IPS DF 4.7 (cell line): ENCODE results near the gene MIF.

Source experiments
- DNase-seq: peaks from one replicate; pipeline ENCODE4 v3.0.0-alpha.2; 2013; ENCODE audit warnings: low spot score; ENCODE audit errors: extremely low read depth

MIF gene

GRCh38 chr22:23875801-23876200, 18.4 kb upstream of the MIF start:
- no peak for DNase-seq

GRCh38 chr22:23877566-23877965, 16.6 kb upstream of the MIF start:
- no peak for DNase-seq

- DNase-seq = no peak
Observed at GRCh38 chr22:23878219-23878618, 16.0 kb upstream of the MIF start.

- no peak for DNase-seq
Observed at GRCh38 chr22:23882370-23882769, 11.8 kb upstream of the MIF start.

- no peak for DNase-seq
Observed at GRCh38 chr22:23883658-23884057, 10.5 kb upstream of the MIF start.

- DNase-seq = no peak
Observed at GRCh38 chr22:23884140-23884539, 10.0 kb upstream of the MIF start.

GRCh38 chr22:23888615-23889401, 5.4 kb upstream of the MIF start:
- DNase-seq = no peak

- no peak for DNase-seq
Observed at GRCh38 chr22:23889620-23890019, 4.6 kb upstream of the MIF start.

- DNase-seq = no peak
Observed at GRCh38 chr22:23891726-23892125, 2.5 kb upstream of the MIF start.

GRCh38 chr22:23892130-23892529, 2.1 kb upstream of the MIF start:
- DNase-seq = no peak

GRCh38 chr22:23892706-23893105, 1.5 kb upstream of the MIF start:
- no peak for DNase-seq

- DNase-seq = no peak
Observed at GRCh38 chr22:23893121-23893944, 850 bp upstream of the MIF start.

- DNase-seq = no peak
Observed at GRCh38 chr22:23894710-23895598, 771 bp downstream of the MIF start.

- DNase-seq = no peak
Observed at GRCh38 chr22:23895599-23896144, 1.5 kb downstream of the MIF start.

GRCh38 chr22:23896166-23896522, 2.0 kb downstream of the MIF start:
- no peak for DNase-seq

GRCh38 chr22:23896523-23897186, 2.5 kb downstream of the MIF start:
- no peak for DNase-seq

- no peak for DNase-seq
Observed at GRCh38 chr22:23897320-23897719, 3.1 kb downstream of the MIF start.

- DNase-seq = no peak
Observed at GRCh38 chr22:23898006-23898974, 4.1 kb downstream of the MIF start.

- no peak for DNase-seq
Observed at GRCh38 chr22:23899042-23899745, 5.0 kb downstream of the MIF start.
